Mesenteric fat pad (tissue), 1 donor: ENCODE results near the gene KDELR3. TPM values are rescaled to one million over a fixed set of nuclear protein-coding genes. Genes with fewer than 3 reads are reported as not detected.

Experiments used
- DNase-seq: peaks from one replicate; pipeline ENCODE4 v3.0.0-alpha.2; 2020; ENCODE audit warnings: low spot score
- total RNA-seq: library from RNA; stranded (reverse); fragmentation: NEBNext Ultra II Directional; extraction: Animal tissue kit (Norgen Biotek cat#: 25700); gene quantifications from one replicate; pipeline ENCODE4 v1.2.1, GENCODE V29; 2021
- donor health status: DM: yes; HTN: yes; CAD: no.

Gene KDELR3
- total RNA-seq, 1 donor from 2014 or later, result 19.0 TPM

GRCh38 chr22:38456272-38456835, 11.5 kb upstream of the KDELR3 start:
- DNase-seq, result no peak

DNA sequence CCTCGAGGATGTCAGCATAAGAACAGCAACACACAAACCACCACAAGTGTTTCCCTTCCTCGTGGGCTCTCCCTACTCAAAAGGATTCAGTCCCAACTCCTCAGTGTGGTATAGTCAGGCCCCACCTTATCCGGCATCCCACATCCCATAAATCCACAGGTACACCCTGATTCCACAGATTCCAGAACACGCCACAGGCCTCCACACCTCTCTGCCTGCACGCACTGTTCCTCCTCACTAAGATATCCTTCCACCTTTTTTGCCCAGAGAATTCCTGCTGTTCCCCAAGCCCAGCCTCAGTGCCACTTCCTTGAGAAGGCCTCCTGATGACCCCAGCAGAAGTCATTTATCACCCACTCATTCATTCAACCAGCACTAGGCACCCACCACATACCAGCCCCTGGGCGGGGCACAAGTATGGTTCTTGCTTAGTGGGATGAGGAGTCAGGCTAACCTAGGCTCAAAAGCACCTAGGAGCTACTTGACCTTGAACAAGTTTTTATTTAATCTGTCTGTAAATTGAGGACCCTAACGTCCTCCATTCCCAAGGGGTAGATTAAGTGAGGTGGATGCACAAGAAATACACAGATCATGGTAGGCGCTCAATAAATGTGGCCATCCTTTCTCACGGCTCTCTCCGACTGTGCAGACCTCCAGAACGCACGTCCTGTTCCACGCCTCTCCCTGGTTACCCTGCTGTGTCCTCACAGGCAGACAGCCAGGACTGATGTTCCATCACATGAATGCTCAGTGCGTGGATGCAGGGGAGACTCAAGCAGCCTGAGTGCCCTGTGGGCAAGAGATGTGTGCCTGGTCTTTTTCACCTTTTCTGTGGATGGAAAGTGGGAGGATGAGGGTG, 10.8 kb upstream of the KDELR3 start:
- DNase-seq, result no peak

DNA sequence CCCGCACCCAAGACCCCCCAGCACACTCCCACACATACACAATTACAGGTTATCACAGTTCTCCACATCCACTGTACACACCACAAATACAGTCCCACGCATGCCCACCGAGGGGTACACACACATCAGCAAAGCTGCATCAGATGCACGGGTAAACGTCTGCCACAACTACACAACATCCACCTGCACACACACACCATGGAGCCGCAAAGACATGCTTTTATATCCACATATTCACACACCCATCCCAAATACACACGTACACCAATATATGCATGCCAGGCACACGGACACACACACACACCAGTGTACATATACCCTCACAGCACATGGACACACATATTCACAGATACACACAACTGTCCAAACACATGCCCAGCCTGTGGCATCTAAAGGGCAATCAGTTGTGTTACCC, 7.5 kb upstream of the KDELR3 start:
- no peak for DNase-seq

DNA sequence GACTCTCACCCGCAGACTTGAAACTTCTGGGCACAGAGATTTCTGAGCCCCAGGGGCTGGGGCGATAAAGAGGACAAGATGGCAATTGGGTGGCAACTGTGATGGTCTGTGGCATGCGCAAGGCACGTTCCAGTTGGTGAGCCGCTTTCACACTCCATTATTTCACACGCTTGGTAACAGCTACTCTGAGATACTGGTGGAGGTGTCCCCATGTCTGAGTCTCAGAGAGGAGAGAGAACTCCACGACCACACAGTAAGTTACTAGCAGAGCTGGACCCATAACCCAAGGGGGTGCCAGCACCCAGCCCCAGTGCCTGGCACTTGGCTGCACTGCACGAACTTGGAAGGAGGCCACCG, 6.9 kb upstream of the KDELR3 start:
- no peak for DNase-seq

DNA sequence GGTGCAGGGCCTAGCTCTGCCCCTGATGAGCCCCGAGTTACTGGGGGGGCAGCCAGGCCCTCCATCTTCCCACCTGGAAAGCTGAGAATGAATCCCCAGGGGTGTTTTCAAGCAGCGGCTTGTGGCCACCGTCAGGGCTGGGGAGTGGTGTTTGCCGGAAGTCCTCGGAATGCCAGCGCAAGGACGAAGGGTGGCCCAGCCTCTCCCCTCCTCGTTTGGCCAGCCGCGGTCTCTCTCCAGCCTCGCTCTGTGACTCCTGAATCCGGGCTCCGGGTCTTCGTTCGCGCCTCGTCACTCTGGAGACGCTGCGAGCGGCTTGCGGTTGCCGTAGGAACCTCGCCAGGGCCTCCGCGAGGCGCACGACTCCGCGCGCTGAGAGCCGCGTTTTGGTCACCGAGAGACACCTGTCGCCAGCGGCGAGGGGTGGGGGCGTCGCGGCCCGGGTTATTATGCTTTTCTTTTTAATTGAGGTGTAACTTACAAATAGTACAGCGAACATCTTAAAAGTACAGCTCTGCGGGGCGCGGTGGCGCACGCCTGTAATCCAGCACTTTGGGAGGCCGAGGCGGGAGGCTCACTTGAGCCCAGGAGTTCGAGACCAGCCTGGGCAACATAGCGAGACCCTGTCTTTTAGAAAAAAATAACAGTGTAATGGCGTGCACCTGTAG, 6.3 kb upstream of the KDELR3 start:
- DNase-seq, result no peak

DNA sequence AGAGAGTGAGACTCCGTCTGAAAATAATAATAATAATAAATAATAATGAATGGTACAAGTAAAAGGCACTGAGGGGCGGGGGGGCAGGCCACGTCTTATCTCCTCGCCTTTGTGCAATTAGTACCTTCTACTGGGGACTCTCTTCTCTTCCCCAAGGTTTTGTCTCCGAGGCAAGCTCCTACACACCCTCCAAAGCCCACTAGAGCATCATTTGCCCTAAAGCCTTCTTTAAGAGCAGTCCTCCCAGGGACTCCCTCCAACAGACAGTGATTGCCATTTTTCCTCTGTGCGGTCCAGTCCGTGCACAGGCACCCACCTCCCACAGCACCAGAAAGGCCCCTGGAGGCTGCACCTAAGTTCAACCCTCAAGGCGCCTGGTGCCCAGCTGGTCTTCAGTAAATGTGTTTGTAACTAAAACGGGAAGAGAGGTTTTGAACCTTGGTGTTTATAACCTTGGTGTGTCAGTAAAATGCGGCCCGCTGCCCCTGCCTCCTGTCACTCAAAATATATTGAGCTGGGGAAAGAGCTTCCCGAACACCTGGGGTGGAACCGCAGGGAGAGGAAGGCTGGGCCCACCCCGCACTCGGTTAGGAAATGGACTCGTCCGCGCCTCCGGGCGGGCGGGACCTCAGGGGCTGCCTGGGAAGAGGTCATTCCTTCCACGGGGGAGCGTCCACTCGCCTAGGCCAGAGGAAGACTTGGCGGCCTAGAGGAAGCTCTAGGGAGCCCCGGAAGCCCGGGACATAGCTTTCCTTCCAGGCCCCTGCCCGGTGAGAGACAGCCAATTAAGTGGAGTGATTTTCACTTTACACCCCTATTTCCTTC, 4.7 kb upstream of the KDELR3 start:
- DNase-seq, result no peak

GRCh38 chr22:38464992-38465672, 2.8 kb upstream of the KDELR3 start:
- no peak for DNase-seq

- no peak for DNase-seq
Measured at GRCh38 chr22:38465673-38466490, 2.0 kb upstream of the KDELR3 start.

DNA sequence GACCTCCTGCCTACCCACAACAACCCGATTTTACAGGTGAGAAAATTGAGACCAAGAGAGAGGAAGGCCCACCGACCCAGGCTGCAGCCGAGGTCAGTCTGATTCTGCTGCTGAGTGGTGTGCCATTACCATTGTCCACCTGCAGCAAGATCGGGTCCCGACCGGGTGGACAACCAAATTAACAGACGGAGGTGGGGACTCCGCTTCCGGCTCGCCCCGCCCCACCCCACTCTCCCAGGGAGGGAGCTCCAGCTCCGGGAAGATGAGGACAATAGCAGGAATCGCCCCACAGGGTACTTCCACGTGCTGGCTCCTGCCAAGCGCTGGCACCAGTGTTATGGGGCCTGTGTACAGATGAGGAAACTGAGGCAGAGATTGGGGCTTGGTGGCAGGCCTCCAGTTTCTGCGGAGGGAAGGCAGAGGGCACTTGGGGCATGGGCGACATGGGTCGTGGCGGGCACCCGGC, 425 bp upstream of the KDELR3 start:
- DNase-seq, result peak; percentile 88

DNA sequence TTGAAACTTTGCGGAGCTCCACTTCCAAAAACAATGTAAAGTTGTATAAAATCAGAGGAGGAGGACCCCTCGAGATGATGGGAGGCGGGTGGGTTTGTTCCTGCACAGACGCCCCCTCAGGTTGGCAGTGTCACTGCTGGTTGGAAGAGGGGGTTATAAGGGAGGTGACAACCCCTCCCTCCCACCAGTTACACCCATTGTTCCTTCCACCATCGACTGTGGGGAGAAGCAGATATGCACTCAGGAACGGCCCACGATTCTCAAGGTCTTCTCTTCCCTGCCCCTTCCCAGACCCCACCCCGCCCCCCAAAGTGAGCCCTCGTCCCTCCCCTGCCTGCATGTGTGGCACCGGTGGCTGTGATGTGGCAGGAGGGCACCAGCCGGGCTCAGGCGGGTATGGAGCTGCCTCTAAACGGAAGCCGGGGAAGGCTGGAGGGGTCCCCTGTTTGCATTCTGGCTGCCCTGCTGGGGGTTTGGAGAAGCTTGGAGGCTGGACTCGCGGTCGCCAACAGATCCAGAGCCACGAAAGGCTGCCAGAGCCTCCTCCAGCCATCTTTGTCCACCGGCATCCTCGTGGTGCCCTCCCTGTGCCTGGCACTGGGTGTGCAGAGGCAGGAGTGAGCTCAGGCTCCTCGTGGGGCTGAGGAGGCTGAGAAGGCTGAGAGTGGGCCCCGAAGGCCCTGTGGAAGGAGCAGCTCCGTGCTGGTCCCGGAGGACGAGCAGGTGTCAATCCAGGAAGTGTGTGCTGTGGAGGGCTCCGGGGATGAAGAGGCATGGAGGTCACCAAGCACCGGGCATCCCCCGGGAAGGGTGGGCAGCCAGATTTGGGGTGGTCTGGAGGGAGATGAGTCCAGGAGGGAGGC, 778 bp downstream of the KDELR3 start:
- DNase-seq, result peak; percentile 82

DNA sequence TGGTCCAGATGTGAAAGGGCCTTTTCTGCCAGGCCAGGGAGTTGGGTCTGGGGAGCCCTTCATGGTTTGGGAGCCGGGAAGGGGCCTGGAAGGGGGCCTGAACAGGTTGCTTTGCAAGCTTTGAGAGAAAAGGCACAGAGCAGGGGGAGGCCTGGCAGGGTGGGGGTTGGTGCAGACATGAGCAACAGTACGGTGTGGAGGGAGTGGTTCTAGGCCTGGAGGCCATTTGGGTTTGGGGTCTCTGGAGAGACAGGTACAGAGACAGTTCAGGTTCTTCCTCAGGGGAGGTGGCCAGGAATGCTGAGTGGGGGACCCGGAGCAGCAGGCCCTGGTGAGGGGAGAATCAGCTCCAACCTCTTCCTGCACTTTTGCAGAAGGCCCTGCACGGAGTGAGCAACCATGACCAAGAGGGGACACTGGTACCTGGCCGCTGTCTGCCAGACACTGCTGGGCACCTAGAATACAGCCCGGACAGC, 1.4 kb downstream of the KDELR3 start:
- peak; percentile 87 for DNase-seq

GRCh38 chr22:38470179-38470578, 2.3 kb downstream of the KDELR3 start:
- DNase-seq, result peak; percentile 64

DNA sequence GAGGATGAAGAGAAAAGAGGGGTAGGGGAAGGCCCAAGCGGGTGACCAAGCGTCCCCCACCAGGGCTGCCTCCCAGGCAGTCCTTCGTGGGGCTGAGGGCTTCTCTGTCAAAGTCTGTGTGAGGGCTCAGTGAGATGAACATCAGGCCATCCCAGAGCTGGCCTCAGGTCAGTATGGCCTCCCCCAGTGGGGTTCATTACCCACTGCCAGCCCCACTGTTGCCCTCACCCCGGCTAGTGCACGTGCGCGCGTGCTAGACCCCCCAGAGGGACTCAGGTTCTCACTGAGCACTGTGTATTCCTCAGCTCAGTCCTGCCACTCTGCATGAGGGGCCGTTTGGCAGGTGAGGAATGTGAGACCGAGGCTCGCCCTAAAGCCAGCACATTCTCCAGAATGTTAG, 3.3 kb downstream of the KDELR3 start:
- DNase-seq, result peak; percentile 76

DNA sequence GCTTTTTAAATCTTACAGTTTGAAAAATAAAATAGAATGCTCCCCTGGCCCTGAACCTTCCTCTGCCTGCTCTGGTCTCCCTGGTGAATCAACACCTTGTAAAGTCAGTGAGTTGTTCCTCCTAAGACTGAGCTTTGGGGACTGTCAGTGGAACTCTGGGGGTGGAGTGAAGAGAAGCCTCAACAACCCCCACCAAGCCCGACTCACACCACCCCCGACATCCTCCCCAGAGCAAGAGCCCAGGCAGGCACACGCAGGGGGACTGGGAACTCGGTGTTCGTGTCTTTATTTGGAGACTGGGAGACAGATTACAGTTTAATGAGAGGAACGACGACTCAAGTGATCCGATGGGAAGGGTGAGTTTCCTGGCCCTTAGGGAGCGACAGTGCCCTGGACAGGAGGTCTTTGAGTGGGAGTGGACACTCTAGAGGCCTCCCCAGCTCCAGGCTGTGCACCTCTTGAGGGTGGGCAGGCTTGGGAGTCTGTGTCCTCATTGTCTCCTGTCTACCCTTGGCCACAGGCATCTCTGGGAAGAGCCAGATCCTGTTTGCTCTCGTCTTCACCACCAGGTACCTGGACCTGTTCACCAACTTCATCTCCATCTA, 6.2 kb downstream of the KDELR3 start:
- no peak for DNase-seq

- no peak for DNase-seq
Measured at GRCh38 chr22:38477585-38477984, 9.7 kb downstream of the KDELR3 start.

- DNase-seq, result no peak
Measured at GRCh38 chr22:38479096-38479837, 11.4 kb downstream of the KDELR3 start.

DNA sequence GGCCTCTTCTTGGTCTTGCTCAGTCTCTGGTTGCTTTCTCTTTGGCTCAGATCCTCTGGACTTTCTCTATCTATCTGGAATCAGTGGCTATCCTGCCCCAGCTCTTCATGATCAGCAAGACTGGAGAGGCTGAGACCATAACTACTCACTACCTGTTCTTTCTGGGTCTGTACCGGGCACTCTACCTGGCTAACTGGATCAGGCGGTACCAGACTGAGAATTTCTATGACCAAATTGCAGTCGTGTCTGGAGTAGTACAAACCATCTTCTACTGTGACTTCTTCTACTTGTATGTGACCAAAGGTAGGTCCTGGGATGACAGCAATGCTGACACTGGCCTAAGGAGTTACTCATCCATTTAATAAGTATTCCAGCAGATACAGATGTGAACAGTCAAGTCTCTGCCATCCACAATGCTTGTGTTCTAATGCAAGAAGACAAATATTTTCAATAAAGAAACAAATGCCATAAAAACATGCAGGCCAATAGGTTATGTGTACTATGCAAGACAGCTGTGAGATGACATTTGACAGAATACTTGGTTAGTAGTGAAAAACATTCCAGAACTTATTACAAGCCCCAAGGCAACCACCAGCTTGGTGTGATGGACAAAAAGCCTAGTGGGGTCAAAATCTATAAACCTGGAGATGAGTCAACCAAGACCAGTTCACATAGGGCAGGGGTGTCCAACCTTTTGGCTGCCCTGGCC, 13.4 kb downstream of the KDELR3 start:
- no peak for DNase-seq
